ES-I3 (cell line): ENCODE results near the gene DCLK2.

Experiments
- H3K36me3 ChIP-seq: 2 replicates; pipeline ENCODE4 v1.6.1; 2013; ENCODE audit warnings: mild to moderate bottlenecking, low read length, control low read depth, moderate library complexity; ENCODE audit not compliant: insufficient read depth
- H3K4me1 ChIP-seq: 2 replicates; pipeline ENCODE4 v1.6.1; 2013; ENCODE audit warnings: mild to moderate bottlenecking, control low read depth, low read length; ENCODE audit not compliant: insufficient read depth
- H3K9ac ChIP-seq: 2 replicates; pipeline ENCODE4 v1.6.1; 2013; ENCODE audit warnings: low read depth, mild to moderate bottlenecking, low read length, moderate library complexity
- H3K9me3 ChIP-seq: 2 replicates; pipeline ENCODE4 v1.6.1; 2013; ENCODE audit warnings: mild to moderate bottlenecking, low read length, moderate library complexity; ENCODE audit not compliant: control insufficient read depth, insufficient read depth

Gene DCLK2

DNA sequence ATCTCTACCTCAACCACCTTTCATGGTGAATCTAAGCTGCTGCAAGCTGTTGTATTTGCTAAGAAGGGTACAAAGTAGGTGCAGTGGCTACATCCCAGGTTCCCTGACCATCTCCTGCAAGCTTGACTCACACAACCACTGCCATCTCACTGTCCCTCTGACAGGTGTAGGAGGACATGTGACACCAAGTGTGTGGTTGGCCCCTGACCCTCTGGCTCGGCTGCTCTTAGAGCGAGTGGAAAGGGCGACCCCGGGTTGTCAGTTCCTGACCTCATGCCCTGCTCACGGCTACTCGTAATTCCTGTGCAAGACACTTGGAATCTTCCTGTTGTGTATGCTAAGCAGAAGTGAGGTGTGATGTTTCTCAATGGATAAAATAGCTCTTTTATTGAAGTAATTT is 184.4 kb downstream of the DCLK2 start:
- no peak overlapping the region for H3K9ac ChIP-seq
- no peaks in the 10 kb centered on the region for H3K4me1 ChIP-seq
- no peaks in the 10 kb centered on the region; the same call in 1 of the 2 replicates for H3K36me3 ChIP-seq
- no peaks in the 10 kb centered on the region for H3K9me3 ChIP-seq

GRCh38 chr4:150264595-150265161 is 186.4 kb downstream of the DCLK2 start:
- H3K4me1 ChIP-seq = no peaks in the 10 kb centered on the region
- H3K36me3 ChIP-seq = no peaks in the 10 kb centered on the region; the same call in 1 of the 2 replicates
- H3K9ac ChIP-seq = no peak overlapping the region
- no peaks in the 10 kb centered on the region for H3K9me3 ChIP-seq

GRCh38 chr4:150265806-150266205 is 187.6 kb downstream of the DCLK2 start:
- no peaks in the 10 kb centered on the region; the same call in 1 of the 2 replicates for H3K36me3 ChIP-seq

DNA sequence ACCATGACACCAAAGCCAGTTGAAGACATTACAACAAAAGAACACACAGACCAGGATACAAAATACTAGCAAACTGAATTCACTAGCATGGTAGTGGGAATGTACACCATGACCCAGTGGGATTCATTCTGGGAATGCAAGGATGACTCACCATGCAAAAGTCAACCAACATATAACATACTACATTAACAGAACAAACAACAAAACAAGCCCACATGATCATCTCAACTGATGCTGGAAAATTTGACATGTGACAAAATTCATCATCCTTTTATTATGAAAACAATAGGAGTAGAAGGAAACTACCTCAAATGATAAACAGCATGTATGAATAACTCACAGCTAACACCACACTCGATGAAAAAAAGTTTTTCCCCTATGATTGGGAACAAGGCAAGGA is 190.2 kb downstream of the DCLK2 start:
- Histone ChIP-seq H3K4me1 (no peaks in the 10 kb centered on the region), H3K9ac (no peak overlapping the region), H3K9me3 (no peaks in the 10 kb centered on the region), H3K36me3 (no peaks in the 10 kb centered on the region; the same call in 1 of the 2 replicates)

More at GRCh38 chr4:150265806-150266205, 187.6 kb downstream of the DCLK2 start:
- Histone ChIP-seq H3K9ac (no peak overlapping the region), H3K9me3 (no peaks in the 10 kb centered on the region), H3K4me1 (no peaks in the 10 kb centered on the region)

DNA sequence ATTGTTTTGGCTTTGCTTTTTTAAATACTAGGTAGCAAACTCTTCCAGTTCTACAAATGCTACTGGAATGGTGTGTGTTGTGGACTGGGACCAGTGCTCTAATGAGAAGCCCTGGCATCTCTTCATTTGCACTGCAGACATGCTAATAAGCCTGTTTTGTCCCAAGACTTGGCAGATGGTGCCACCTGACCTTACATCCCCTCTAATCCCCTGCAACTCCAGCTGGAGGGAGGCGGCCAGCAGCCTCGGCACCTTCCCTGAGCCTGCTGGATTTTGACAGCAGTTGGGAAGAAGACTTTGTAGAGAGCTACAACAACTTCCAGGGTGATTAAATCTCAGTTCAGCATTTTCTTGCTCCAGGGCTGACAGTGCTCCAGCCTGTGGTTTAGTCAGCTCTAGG is 200.0 kb downstream of the DCLK2 start:
- no peak overlapping the region for H3K9ac ChIP-seq
- H3K9me3 ChIP-seq = no peaks in the 10 kb centered on the region
- H3K4me1 ChIP-seq = peaks cover 11% of the 10 kb centered on the region
- H3K36me3 ChIP-seq = no peaks in the 10 kb centered on the region

GRCh38 chr4:150280081-150280895 is 202.0 kb downstream of the DCLK2 start:
- H3K9me3 ChIP-seq = no peaks in the 10 kb centered on the region
- no peak overlapping the region for H3K9ac ChIP-seq
- H3K36me3 ChIP-seq = no peaks in the 10 kb centered on the region
- peaks cover 11% of the 10 kb centered on the region for H3K4me1 ChIP-seq

DNA sequence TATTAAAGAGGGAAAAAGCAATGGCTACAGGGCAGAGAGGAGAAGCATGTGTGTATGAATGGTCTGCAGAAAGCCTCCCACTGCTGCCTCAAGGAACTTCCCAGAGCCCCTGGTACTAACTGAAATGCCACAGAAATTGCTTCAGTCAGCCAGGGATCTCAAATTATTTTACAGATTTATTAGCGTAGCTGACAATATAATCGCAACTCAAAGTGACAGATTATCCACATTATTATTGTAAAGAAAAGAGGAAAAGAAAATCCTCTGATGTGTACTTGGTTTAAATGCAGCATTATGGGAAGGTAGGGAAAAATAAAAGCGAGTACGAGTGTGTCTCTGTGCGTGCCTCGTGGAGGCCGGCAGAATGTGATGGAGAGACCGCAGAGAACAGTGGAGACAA is 202.7 kb downstream of the DCLK2 start:
- no peaks in the 10 kb centered on the region for H3K9me3 ChIP-seq
- peaks cover 11% of the 10 kb centered on the region for H3K4me1 ChIP-seq
- H3K36me3 ChIP-seq = no peaks in the 10 kb centered on the region
- H3K9ac ChIP-seq = no peak overlapping the region

DNA sequence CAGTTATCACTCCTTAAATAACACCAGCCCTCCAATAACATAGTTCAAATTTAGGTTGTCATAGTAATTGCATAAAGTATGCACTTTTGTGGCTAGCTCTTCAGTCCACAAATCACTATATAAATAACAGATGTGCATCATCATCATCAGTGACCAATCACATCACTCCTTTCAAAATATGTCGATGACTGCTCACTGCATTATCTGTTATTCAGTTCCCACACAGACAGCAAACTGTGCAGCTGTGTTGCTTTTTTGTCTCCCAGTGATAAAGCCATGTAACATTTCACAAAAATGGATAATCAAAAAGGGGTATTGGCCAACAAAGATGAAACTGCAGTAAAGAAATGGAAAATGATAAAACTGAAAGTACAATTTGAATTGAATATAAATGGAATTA is 205.4 kb downstream of the DCLK2 start:
- no peaks in the 10 kb centered on the region for H3K9me3 ChIP-seq
- peaks cover 13% of the 10 kb centered on the region for H3K4me1 ChIP-seq
- H3K9ac ChIP-seq = no peak overlapping the region
- no peaks in the 10 kb centered on the region for H3K36me3 ChIP-seq

DNA sequence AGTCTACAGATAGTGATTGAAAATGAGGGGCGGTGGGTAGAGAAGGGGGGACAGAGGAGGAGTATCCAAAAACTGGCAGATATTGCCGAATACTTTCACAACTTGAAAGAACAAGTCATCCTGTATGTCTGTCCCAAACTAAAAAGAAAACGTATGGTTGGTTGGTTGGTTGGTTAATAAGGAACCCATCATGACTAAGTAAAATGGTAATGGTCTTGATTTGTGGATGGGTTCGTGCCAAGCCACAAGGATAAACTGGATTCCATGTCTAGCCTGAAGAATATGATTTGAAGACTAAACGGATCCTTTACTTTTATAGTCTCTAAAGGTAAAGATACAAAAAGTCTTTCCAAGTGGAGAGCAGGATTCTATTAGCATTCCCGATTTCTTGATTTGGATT is 208.4 kb downstream of the DCLK2 start:
- H3K9ac ChIP-seq = no peak overlapping the region
- 0 out of 2 replicates have a peak, but pooled peaks cover 7% of the 10 kb centered on the region for H3K4me1 ChIP-seq
- no peaks in the 10 kb centered on the region for H3K9me3 ChIP-seq
- H3K36me3 ChIP-seq = no peaks in the 10 kb centered on the region

DNA sequence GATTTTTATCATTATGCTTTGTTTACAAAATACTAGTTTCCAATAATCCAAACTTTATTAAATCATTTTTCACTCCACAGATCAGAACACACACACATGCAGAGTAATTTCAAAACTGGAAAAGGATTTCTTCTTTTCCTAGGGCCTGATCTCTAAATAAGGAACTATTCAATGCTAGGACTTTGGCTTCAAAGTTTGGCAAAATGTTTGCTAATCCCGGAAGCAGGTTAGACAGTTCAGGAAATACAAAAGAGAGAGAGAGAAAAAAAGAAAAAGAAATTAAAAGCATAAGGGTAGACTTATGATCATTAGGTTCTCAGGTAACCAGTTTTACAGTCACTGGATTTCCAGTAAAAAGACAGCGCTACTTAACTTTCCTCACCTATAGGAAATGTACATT is 211.0 kb downstream of the DCLK2 start:
- Histone ChIP-seq H3K9ac (no peak overlapping the region), H3K9me3 (no peaks in the 10 kb centered on the region), H3K4me1 (0 out of 2 replicates have a peak, but pooled peaks cover 7% of the 10 kb centered on the region), H3K36me3 (no peaks in the 10 kb centered on the region)

- Histone ChIP-seq H3K9me3 (no peaks in the 10 kb centered on the region), H3K36me3 (no peaks in the 10 kb centered on the region), H3K9ac (no peak overlapping the region), H3K4me1 (0 out of 2 replicates have a peak, but pooled peaks cover 7% of the 10 kb centered on the region)
Measured at GRCh38 chr4:150289881-150290280, 211.6 kb downstream of the DCLK2 start.

GRCh38 chr4:150297861-150298474 is 219.7 kb downstream of the DCLK2 start:
- H3K36me3 ChIP-seq = no peaks in the 10 kb centered on the region
- no peak overlapping the region for H3K9ac ChIP-seq
- peaks cover 3% of the 10 kb centered on the region; the same call in 1 of the 2 replicates for H3K4me1 ChIP-seq
- no peaks in the 10 kb centered on the region for H3K9me3 ChIP-seq

- Histone ChIP-seq H3K36me3 (no peaks in the 10 kb centered on the region), H3K9me3 (no peaks in the 10 kb centered on the region), H3K4me1 (peaks cover 6% of the 10 kb centered on the region; the same call in 1 of the 2 replicates), H3K9ac (no peak overlapping the region)
Measured at GRCh38 chr4:150299816-150300215, 221.6 kb downstream of the DCLK2 start.

- Histone ChIP-seq H3K4me1 (peaks cover 9% of the 10 kb centered on the region; the same call in 1 of the 2 replicates), H3K9me3 (no peaks in the 10 kb centered on the region)
Measured at GRCh38 chr4:150302553-150302952, 224.3 kb downstream of the DCLK2 start.

More at GRCh38 chr4:150302553-150302952, 224.3 kb downstream of the DCLK2 start:
- Histone ChIP-seq H3K9ac (no peak overlapping the region), H3K36me3 (no peaks in the 10 kb centered on the region)
